Muscle layer of duodenum (tissue), 2 donors: ENCODE measurements around the gene RSPH3.
"Not testable (repeated sequence)": the region's sequence is repeated elsewhere in the genome, so short reads cannot be mapped to it uniquely, and the experiment has no call there.

ENCODE experiments used
- H3K27ac ChIP-seq: one replicate; pipeline ENCODE4 v1.7.0; 2013; ENCODE audit warnings: mild to moderate bottlenecking, low read length
- H3K27me3 ChIP-seq: one replicate; pipeline ENCODE4 v1.7.0; 2013; ENCODE audit warnings: low read depth, mild to moderate bottlenecking, control low read depth, low read length
- H3K36me3 ChIP-seq, 2 donors: one replicate each; pipeline ENCODE4 v1.7.0; 2013; ENCODE audit warnings: low read length in 2 of 2, control low read depth in 1 of 2, mild to moderate bottlenecking in 1 of 2; ENCODE audit not compliant: insufficient read depth in 2 of 2, control insufficient read depth in 1 of 2
- H3K4me1 ChIP-seq, 2 donors: one replicate each; pipeline ENCODE4 v1.7.0; 2013; ENCODE audit warnings: low read length in 2 of 2, mild to moderate bottlenecking in 2 of 2, control low read depth in 1 of 2, moderate library complexity in 1 of 2; ENCODE audit not compliant: insufficient read depth in 2 of 2, control insufficient read depth in 1 of 2
- H3K4me3 ChIP-seq, 2 donors: one replicate each; pipeline ENCODE4 v1.7.0; 2013; ENCODE audit warnings: low read length in 2 of 2, low read depth in 1 of 2, mild to moderate bottlenecking in 1 of 2
- H3K9me3 ChIP-seq, 2 donors: one replicate each; pipeline ENCODE4 v1.7.0; 2013; ENCODE audit warnings: low read length in 2 of 2, control low read depth in 1 of 2, mild to moderate bottlenecking in 1 of 2; ENCODE audit not compliant: control insufficient read depth in 1 of 2
- donor health status: healthy.

RSPH3 gene

GRCh38 chr6:159017757-159018559 is 18.0 kb upstream of the RSPH3 start:
- Histone ChIP-seq H3K4me3 (no peak overlapping the region), H3K36me3 (no peaks in the 10 kb centered on the region), H3K27ac (no peak overlapping the region), H3K27me3 (no peaks in the 10 kb centered on the region), H3K9me3 (peaks cover 0 to 5% of the 10 kb centered on the region in 2 donors), H3K4me1 (no peaks in the 10 kb centered on the region)

- Histone ChIP-seq H3K36me3 (no peaks in the 10 kb centered on the region), H3K27me3 (no peaks in the 10 kb centered on the region), H3K27ac (no peak overlapping the region), H3K4me1 (no peaks in the 10 kb centered on the region), H3K9me3 (peaks cover 0 to 5% of the 10 kb centered on the region in 2 donors), H3K4me3 (no peak overlapping the region)
Observed at GRCh38 chr6:159014406-159014805, 14.4 kb upstream of the RSPH3 start.

GRCh38 chr6:159013229-159013628 is 13.2 kb upstream of the RSPH3 start:
- Histone ChIP-seq H3K4me1 (no peaks in the 10 kb centered on the region), H3K4me3 (no peak overlapping the region), H3K9me3 (peaks cover 0 to 5% of the 10 kb centered on the region in 2 donors), H3K36me3 (no peaks in the 10 kb centered on the region), H3K27me3 (no peaks in the 10 kb centered on the region), H3K27ac (no peak overlapping the region)

GRCh38 chr6:159012201-159012600 is 12.2 kb upstream of the RSPH3 start:
- Histone ChIP-seq H3K36me3 (no peaks in the 10 kb centered on the region), H3K27me3 (no peaks in the 10 kb centered on the region), H3K4me3 (no peak overlapping the region), H3K27ac (no peak overlapping the region), H3K9me3 (peaks cover 0 to 5% of the 10 kb centered on the region in 2 donors), H3K4me1 (no peaks in the 10 kb centered on the region)

GRCh38 chr6:159010037-159010612 is 10.1 kb upstream of the RSPH3 start:
- H3K36me3 ChIP-seq, H3K27ac ChIP-seq, H3K4me1 ChIP-seq, H3K4me3 ChIP-seq, H3K9me3 ChIP-seq, H3K27me3 ChIP-seq: not testable (repeated sequence)

- H3K4me3 ChIP-seq = no peak overlapping the region
- no peaks in the 10 kb centered on the region for H3K4me1 ChIP-seq
- no peak overlapping the region for H3K27ac ChIP-seq
Observed at GRCh38 chr6:159008656-159009288, 8.8 kb upstream of the RSPH3 start.

GRCh38 chr6:159007510-159007909 is 7.5 kb upstream of the RSPH3 start:
- Histone ChIP-seq H3K27ac (no peak overlapping the region), H3K36me3 (no peaks in the 10 kb centered on the region), H3K27me3 (no peaks in the 10 kb centered on the region), H3K4me1 (no peaks in the 10 kb centered on the region), H3K4me3 (no peak overlapping the region), H3K9me3 (no peaks in the 10 kb centered on the region)

More at GRCh38 chr6:159008656-159009288, 8.8 kb upstream of the RSPH3 start:
- no peaks in the 10 kb centered on the region for H3K9me3 ChIP-seq
- H3K36me3 ChIP-seq = no peaks in the 10 kb centered on the region
- H3K27me3 ChIP-seq = no peaks in the 10 kb centered on the region

- peaks cover 5 to 6% of the 10 kb centered on the region in 2 donors for H3K4me1 ChIP-seq
- no peak overlapping the region for H3K4me3 ChIP-seq
- H3K27ac ChIP-seq = no peak overlapping the region
- no peaks in the 10 kb centered on the region for H3K27me3 ChIP-seq
- no peaks in the 10 kb centered on the region for H3K36me3 ChIP-seq
- H3K9me3 ChIP-seq = no peaks in the 10 kb centered on the region
Observed at GRCh38 chr6:159005436-159005835, 5.4 kb upstream of the RSPH3 start.

GRCh38 chr6:159004592-159004991 is 4.6 kb upstream of the RSPH3 start:
- no peaks in the 10 kb centered on the region for H3K36me3 ChIP-seq
- no peaks in the 10 kb centered on the region for H3K9me3 ChIP-seq
- peaks cover 7 to 8% of the 10 kb centered on the region in 2 donors for H3K4me1 ChIP-seq
- H3K27me3 ChIP-seq = no peaks in the 10 kb centered on the region
- no peak overlapping the region for H3K4me3 ChIP-seq
- no peak overlapping the region for H3K27ac ChIP-seq

GRCh38 chr6:159002432-159003155 is 2.6 kb upstream of the RSPH3 start:
- Histone ChIP-seq H3K9me3 (no peaks in the 10 kb centered on the region), H3K4me3 (no peak overlapping the region), H3K36me3 (no peaks in the 10 kb centered on the region), H3K27ac (no peak overlapping the region), H3K4me1 (peaks cover 7 to 8% of the 10 kb centered on the region in 2 donors), H3K27me3 (no peaks in the 10 kb centered on the region)

- peak overlapping the region; percentile 40 for H3K27ac ChIP-seq
- no peaks in the 10 kb centered on the region for H3K36me3 ChIP-seq
- H3K9me3 ChIP-seq = no peaks in the 10 kb centered on the region
- peaks cover 7 to 8% of the 10 kb centered on the region in 2 donors for H3K4me1 ChIP-seq
- H3K4me3 ChIP-seq = peak overlapping the region; percentile 84 to 91
- H3K27me3 ChIP-seq = no peaks in the 10 kb centered on the region
Observed at GRCh38 chr6:158999154-158999665, 792 bp downstream of the RSPH3 start.
